Skeletal muscle tissue (tissue), 4 donors: ENCODE data around the gene TGM1. TPM values are rescaled to one million over a fixed set of nuclear protein-coding genes. Genes with fewer than 3 reads are reported as not detected.

Source experiments
- H3K27ac ChIP-seq: one replicate; pipeline ENCODE4 v1.7.0; 2013; ENCODE audit warnings: mild to moderate bottlenecking, low read depth, low read length, inconsistent platforms
- H3K27me3 ChIP-seq, 3 donors: one replicate each; pipeline ENCODE4 v1.7.0; 2013; ENCODE audit warnings: low read length in 3 of 3; ENCODE audit not compliant: control insufficient read depth in 3 of 3, insufficient read depth in 3 of 3
- H3K36me3 ChIP-seq, 3 donors: one replicate each; pipeline ENCODE4 v1.7.0; 2013; ENCODE audit warnings: low read length in 3 of 3; ENCODE audit not compliant: control insufficient read depth in 3 of 3, insufficient read depth in 3 of 3
- H3K4me1 ChIP-seq, 3 donors: one replicate each; pipeline ENCODE4 v1.7.0; 2013; ENCODE audit warnings: low read length in 3 of 3, mild to moderate bottlenecking in 3 of 3; ENCODE audit not compliant: control insufficient read depth in 3 of 3, insufficient read depth in 3 of 3
- H3K4me3 ChIP-seq, 3 donors: one replicate each; pipeline ENCODE4 v1.7.0; 2013; ENCODE audit warnings: low read length in 3 of 3
- H3K9ac ChIP-seq, 3 donors: one replicate each; pipeline ENCODE4 v1.7.0; 2013; ENCODE audit warnings: low read length in 3 of 3, mild to moderate bottlenecking in 3 of 3, moderate library complexity in 2 of 3, low read depth in 1 of 3
- H3K9me3 ChIP-seq, 3 donors: one replicate each; pipeline ENCODE4 v1.7.0; 2013; ENCODE audit warnings: low read length in 3 of 3; ENCODE audit not compliant: control insufficient read depth in 3 of 3
- total RNA-seq: library from RNA; depleted of rRNA; stranded (reverse); fragments of >200 nt; gene quantifications from one replicate; pipeline ENCODE4 v1.2.3, GENCODE V29; 2014
- donor health status: Osteomylitis.

Gene TGM1
- total RNA-seq, 1 donor from 2014 or later, result 0.52 TPM

- Histone ChIP-seq H3K4me3 (no peak overlapping the region), H3K4me1 (no peaks in the 10 kb centered on the region), H3K9ac (no peak overlapping the region), H3K36me3 (peaks cover 2 to 9% (median 5%) of the 10 kb centered on the region in 3 donors), H3K27me3 (no peaks in the 10 kb centered on the region), H3K9me3 (no peaks in the 10 kb centered on the region), H3K27ac (no peak overlapping the region)
Observed at GRCh38 chr14:24255931-24256711, 6.9 kb downstream of the TGM1 start.

- H3K4me1 ChIP-seq, result no peaks in the 10 kb centered on the region
- no peaks in the 10 kb centered on the region for H3K27me3 ChIP-seq
- no peak overlapping the region for H3K27ac ChIP-seq
- no peaks in the 10 kb centered on the region for H3K9me3 ChIP-seq
- no peak overlapping the region for H3K4me3 ChIP-seq
- no peak overlapping the region for H3K9ac ChIP-seq
- peaks cover 2 to 9% (median 5%) of the 10 kb centered on the region in 3 donors for H3K36me3 ChIP-seq
Observed at GRCh38 chr14:24255438-24255837, 7.5 kb downstream of the TGM1 start.

- H3K9me3 ChIP-seq, result no peaks in the 10 kb centered on the region
- H3K4me1 ChIP-seq, result no peaks in the 10 kb centered on the region
- H3K36me3 ChIP-seq, result peaks cover 3 to 9% (median 5%) of the 10 kb centered on the region in 3 donors
- no peaks in the 10 kb centered on the region for H3K27me3 ChIP-seq
- no peak overlapping the region for H3K27ac ChIP-seq
- no peak overlapping the region for H3K4me3 ChIP-seq
- no peak overlapping the region for H3K9ac ChIP-seq
Observed at GRCh38 chr14:24254630-24255392, 8.2 kb downstream of the TGM1 start.

- Histone ChIP-seq H3K9ac (peak overlapping the region in 1 of 3 donors; percentile 20), H3K27ac (no peak overlapping the region), H3K9me3 (no peaks in the 10 kb centered on the region), H3K4me3 (no peak overlapping the region), H3K4me1 (no peaks in the 10 kb centered on the region), H3K27me3 (no peaks in the 10 kb centered on the region), H3K36me3 (peaks cover 3 to 9% (median 5%) of the 10 kb centered on the region in 3 donors)
Observed at GRCh38 chr14:24253936-24254335, 9.0 kb downstream of the TGM1 start.

- Histone ChIP-seq H3K4me1 (no peaks in the 10 kb centered on the region), H3K27me3 (no peaks in the 10 kb centered on the region), H3K9ac (no peak overlapping the region), H3K9me3 (no peaks in the 10 kb centered on the region), H3K36me3 (peaks cover 3 to 9% (median 5%) of the 10 kb centered on the region in 3 donors), H3K27ac (no peak overlapping the region), H3K4me3 (no peak overlapping the region)
Observed at GRCh38 chr14:24252289-24253124, 10.5 kb downstream of the TGM1 start.

- Histone ChIP-seq H3K4me3 (no peak overlapping the region), H3K9ac (no peak overlapping the region), H3K27ac (no peak overlapping the region), H3K27me3 (no peaks in the 10 kb centered on the region), H3K36me3 (peaks cover 3 to 9% (median 5%) of the 10 kb centered on the region in 3 donors), H3K9me3 (no peaks in the 10 kb centered on the region), H3K4me1 (no peaks in the 10 kb centered on the region)
Observed at GRCh38 chr14:24251880-24252288, 11.1 kb downstream of the TGM1 start.

GRCh38 chr14:24250354-24250753 is 12.6 kb downstream of the TGM1 start:
- H3K9me3 ChIP-seq, result no peaks in the 10 kb centered on the region
- peaks cover 3 to 9% (median 5%) of the 10 kb centered on the region in 3 donors for H3K36me3 ChIP-seq

GRCh38 chr14:24249230-24250021 is 13.6 kb downstream of the TGM1 start:
- no peaks in the 10 kb centered on the region for H3K27me3 ChIP-seq
- no peaks in the 10 kb centered on the region for H3K9me3 ChIP-seq
- no peak overlapping the region for H3K4me3 ChIP-seq
- no peak overlapping the region for H3K27ac ChIP-seq
- peaks cover 0 to 2% (median 2%) of the 10 kb centered on the region in 3 donors for H3K36me3 ChIP-seq
- H3K4me1 ChIP-seq, result no peaks in the 10 kb centered on the region
- no peak overlapping the region for H3K9ac ChIP-seq

More at GRCh38 chr14:24250354-24250753, 12.6 kb downstream of the TGM1 start:
- H3K4me1 ChIP-seq, result no peaks in the 10 kb centered on the region
- no peak overlapping the region for H3K27ac ChIP-seq
- H3K9ac ChIP-seq, result no peak overlapping the region
- no peaks in the 10 kb centered on the region for H3K27me3 ChIP-seq
- no peak overlapping the region for H3K4me3 ChIP-seq

GRCh38 chr14:24247422-24247821 is 15.6 kb downstream of the TGM1 start:
- peaks cover 6 to 9% (median 6%) of the 10 kb centered on the region in 3 donors for H3K4me1 ChIP-seq
- H3K9me3 ChIP-seq, result no peaks in the 10 kb centered on the region
- peaks cover 0 to 2% (median 0%) of the 10 kb centered on the region in 3 donors for H3K36me3 ChIP-seq
- H3K9ac ChIP-seq, result no peak overlapping the region
- H3K27ac ChIP-seq, result no peak overlapping the region
- no peak overlapping the region for H3K4me3 ChIP-seq
- no peaks in the 10 kb centered on the region for H3K27me3 ChIP-seq
